ENCODE data around the gene NSUN6. TPM values are rescaled to one million over a fixed set of nuclear protein-coding genes. Genes with fewer than 3 reads are reported as not detected.
"Not testable (repeated sequence)": the region's sequence is repeated elsewhere in the genome, so short reads cannot be mapped to it uniquely, and the experiment has no call there.

Gene NSUN6
- total RNA-seq, 2 experiments from 2014 or later = 9.8 to 11.1 TPM

GRCh38 chr10:18658271-18659124 lies 7.1 kb upstream of the NSUN6 start:
- peak; percentile 13 for DNase-seq
- peaks cover 9% of the 10 kb centered on the region for H3K36me3 Mint-ChIP-seq (ENCODE audit: low read depth)
- peak overlapping the region; percentile 93 for H3K4me3 Mint-ChIP-seq
- no peaks in the 10 kb centered on the region for H3K9me3 Mint-ChIP-seq
- H3K4me1 Mint-ChIP-seq (ENCODE audit: low read depth) = peaks cover 32% of the 10 kb centered on the region
- intact Hi-C loops (cut with micrococcal nuclease) = loop anchor here (1.0 to 10.0 kb wide), 6 partner anchors 7 to 1844 kb away; partner anchors contain the start of genes NSUN6, RSU1, STAM and VIM
- CTCF ChIA-PET = interaction anchor here (0.6 kb wide), 1 partner anchor 9 kb away, joined by 3 read pairs; no protein-coding TSS in a partner anchor
- H3K27me3 Mint-ChIP-seq (ENCODE audit: low read depth) = no peaks in the 10 kb centered on the region
- peak overlapping the region; percentile 98 for H3K27ac Mint-ChIP-seq

GRCh38 chr10:18656724-18657123 lies 5.3 kb upstream of the NSUN6 start:
- Mint-ChIP-seq H3K36me3 (ENCODE audit: low read depth) (peaks cover 9% of the 10 kb centered on the region), H3K27ac (no peak overlapping the region), H3K9me3 (no peaks in the 10 kb centered on the region), H3K27me3 (ENCODE audit: low read depth) (no peaks in the 10 kb centered on the region), H3K4me3 (no peak overlapping the region), H3K4me1 (ENCODE audit: low read depth) (peaks cover 29% of the 10 kb centered on the region)
- DNase-seq = no peak
- intact Hi-C loops (cut with micrococcal nuclease) = loop anchor here (5.0 to 10.0 kb wide), 3 partner anchors 1232 to 1842 kb away; partner anchors contain the start of genes RSU1 and VIM
- CTCF ChIA-PET = no interaction called here

GRCh38 chr10:18653112-18653511 lies 1.7 kb upstream of the NSUN6 start:
- no peak overlapping the region for H3K27ac Mint-ChIP-seq
- H3K9me3 Mint-ChIP-seq = no peaks in the 10 kb centered on the region

GRCh38 chr10:18650404-18650997 lies 886 bp downstream of the NSUN6 start:
- peak overlapping the region; percentile 94 for H3K27ac Mint-ChIP-seq
- no peak for DNase-seq
- H3K4me1 Mint-ChIP-seq (ENCODE audit: low read depth) = peaks cover 28% of the 10 kb centered on the region
- intact Hi-C loops (cut with micrococcal nuclease) = loop anchor here (2.0 to 10.0 kb wide), 5 partner anchors 24 to 1836 kb away; partner anchors contain the start of genes RSU1 and TRDMT1
- H3K27me3 Mint-ChIP-seq (ENCODE audit: low read depth) = no peaks in the 10 kb centered on the region
- H3K4me3 Mint-ChIP-seq = peak overlapping the region; percentile 93
- H3K36me3 Mint-ChIP-seq (ENCODE audit: low read depth) = peaks cover 7% of the 10 kb centered on the region
- CTCF ChIA-PET = no interaction called here
- no peaks in the 10 kb centered on the region for H3K9me3 Mint-ChIP-seq

More at GRCh38 chr10:18653112-18653511, 1.7 kb upstream of the NSUN6 start:
- DNase-seq = no peak
- H3K4me1 Mint-ChIP-seq (ENCODE audit: low read depth) = peaks cover 27% of the 10 kb centered on the region
- CTCF ChIA-PET = no interaction called here
- no peak overlapping the region for H3K4me3 Mint-ChIP-seq
- intact Hi-C loops (cut with micrococcal nuclease) = loop anchor here (5.0 to 10.0 kb wide), 4 partner anchors 1228 to 1838 kb away; partner anchors contain the start of genes RSU1 and TRDMT1
- H3K36me3 Mint-ChIP-seq (ENCODE audit: low read depth) = peaks cover 4% of the 10 kb centered on the region
- no peaks in the 10 kb centered on the region for H3K27me3 Mint-ChIP-seq (ENCODE audit: low read depth)

- Mint-ChIP-seq H3K27me3 (ENCODE audit: low read depth) (no peaks in the 10 kb centered on the region), H3K36me3 (ENCODE audit: low read depth) (peaks cover 10% of the 10 kb centered on the region), H3K27ac (peak overlapping the region; percentile 76), H3K4me3 (peak overlapping the region; percentile 93), H3K9me3 (no peaks in the 10 kb centered on the region), H3K4me1 (ENCODE audit: low read depth) (peaks cover 28% of the 10 kb centered on the region)
- no peak for DNase-seq
- intact Hi-C loops (cut with micrococcal nuclease) = no loop called here
- CTCF ChIA-PET = interaction anchor here (0.8 kb wide), 1 partner anchor 18 kb away, joined by 3 read pairs; no protein-coding TSS in a partner anchor
Measured at GRCh38 chr10:18649364-18649959, 1.9 kb downstream of the NSUN6 start.

GRCh38 chr10:18647945-18648344 lies 3.4 kb downstream of the NSUN6 start:
- H3K4me1 Mint-ChIP-seq (ENCODE audit: low read depth) = peaks cover 34% of the 10 kb centered on the region
- H3K4me3 Mint-ChIP-seq = no peak overlapping the region
- no peaks in the 10 kb centered on the region for H3K9me3 Mint-ChIP-seq
- H3K36me3 Mint-ChIP-seq (ENCODE audit: low read depth) = peaks cover 15% of the 10 kb centered on the region
- intact Hi-C loops (cut with micrococcal nuclease) = no loop called here
- CTCF ChIA-PET = interaction anchor here (0.8 to 0.9 kb wide), 2 partner anchors 58 to 911 kb away, joined by 3 to 4 read pairs; no protein-coding TSS in a partner anchor
- no peak for DNase-seq
- H3K27ac Mint-ChIP-seq = no peak overlapping the region
- no peaks in the 10 kb centered on the region for H3K27me3 Mint-ChIP-seq (ENCODE audit: low read depth)

- Mint-ChIP-seq H3K4me3 (no peak overlapping the region), H3K27me3 (ENCODE audit: low read depth) (no peaks in the 10 kb centered on the region), H3K4me1 (ENCODE audit: low read depth) (peaks cover 29% of the 10 kb centered on the region), H3K36me3 (ENCODE audit: low read depth) (peaks cover 15% of the 10 kb centered on the region), H3K9me3 (no peaks in the 10 kb centered on the region), H3K27ac (no peak overlapping the region)
- intact Hi-C loops (cut with micrococcal nuclease) = no loop called here
- CTCF ChIA-PET = interaction anchor here (0.8 to 0.9 kb wide), 2 partner anchors 59 to 910 kb away, joined by 3 to 4 read pairs; no protein-coding TSS in a partner anchor
- no peak for DNase-seq
Measured at GRCh38 chr10:18647151-18647550, 4.2 kb downstream of the NSUN6 start.

GRCh38 chr10:18639719-18640118 lies 11.7 kb downstream of the NSUN6 start:
- H3K4me3 Mint-ChIP-seq; H3K9me3 Mint-ChIP-seq; intact Hi-C loops (cut with micrococcal nuclease); H3K4me1 Mint-ChIP-seq (ENCODE audit: low read depth); H3K27me3 Mint-ChIP-seq (ENCODE audit: low read depth); DNase-seq; H3K27ac Mint-ChIP-seq: not testable (repeated sequence)
- H3K36me3 Mint-ChIP-seq (ENCODE audit: low read depth) = peaks cover 15% of the 10 kb centered on the region
- CTCF ChIA-PET = interaction anchor here (0.9 kb wide), 1 partner anchor 60 kb away, joined by 3 read pairs; no protein-coding TSS in a partner anchor

- H3K4me1 Mint-ChIP-seq (ENCODE audit: low read depth); H3K4me3 Mint-ChIP-seq; DNase-seq; H3K27me3 Mint-ChIP-seq (ENCODE audit: low read depth); H3K9me3 Mint-ChIP-seq; intact Hi-C loops (cut with micrococcal nuclease); H3K27ac Mint-ChIP-seq; CTCF ChIA-PET: not testable (repeated sequence)
- H3K36me3 Mint-ChIP-seq (ENCODE audit: low read depth) = peaks cover 22% of the 10 kb centered on the region
Measured at GRCh38 chr10:18637400-18637799, 14.0 kb downstream of the NSUN6 start.

- peaks cover 22% of the 10 kb centered on the region for H3K36me3 Mint-ChIP-seq (ENCODE audit: low read depth)
- H3K27me3 Mint-ChIP-seq (ENCODE audit: low read depth) = no peaks in the 10 kb centered on the region
Measured at GRCh38 chr10:18635995-18636394, 15.4 kb downstream of the NSUN6 start.

GRCh38 chr10:18632500-18632899 lies 18.9 kb downstream of the NSUN6 start:
- intact Hi-C loops (cut with micrococcal nuclease); H3K4me3 Mint-ChIP-seq: not testable (repeated sequence)
- H3K36me3 Mint-ChIP-seq (ENCODE audit: low read depth) = peaks cover 21% of the 10 kb centered on the region

More at GRCh38 chr10:18635995-18636394, 15.4 kb downstream of the NSUN6 start:
- intact Hi-C loops (cut with micrococcal nuclease) = no loop called here
- peaks cover 2% of the 10 kb centered on the region for H3K9me3 Mint-ChIP-seq
- DNase-seq = no peak
- H3K27ac Mint-ChIP-seq = no peak overlapping the region
- CTCF ChIA-PET = no interaction called here
- H3K4me3 Mint-ChIP-seq = no peak overlapping the region
- no peaks in the 10 kb centered on the region for H3K4me1 Mint-ChIP-seq (ENCODE audit: low read depth)

GRCh38 chr10:18627452-18628018 lies 23.9 kb downstream of the NSUN6 start:
- CTCF ChIA-PET; H3K9me3 Mint-ChIP-seq; H3K27me3 Mint-ChIP-seq (ENCODE audit: low read depth): not testable (repeated sequence)
- peaks cover 13% of the 10 kb centered on the region for H3K4me1 Mint-ChIP-seq (ENCODE audit: low read depth)
- peak overlapping the region; percentile 56 for H3K27ac Mint-ChIP-seq
- H3K36me3 Mint-ChIP-seq (ENCODE audit: low read depth) = peaks cover 13% of the 10 kb centered on the region
- peak overlapping the region; percentile 76 for H3K4me3 Mint-ChIP-seq
- intact Hi-C loops (cut with micrococcal nuclease) = loop anchor here (1.0 to 2.0 kb wide), 2 partner anchors 23 to 32 kb away; partner anchors contain the start of genes ARL5B and NSUN6
- DNase-seq = peak; percentile 75

More at GRCh38 chr10:18632500-18632899, 18.9 kb downstream of the NSUN6 start:
- H3K4me1 Mint-ChIP-seq (ENCODE audit: low read depth); H3K27ac Mint-ChIP-seq; CTCF ChIA-PET; DNase-seq; H3K9me3 Mint-ChIP-seq; H3K27me3 Mint-ChIP-seq (ENCODE audit: low read depth): not testable (repeated sequence)

Measured in activated naive CD4-positive, alpha-beta T cell treated with anti-CD3 and anti-CD28 coated beads for 36 hours (primary cell).